EH (cell line): ENCODE data around the gene XRCC5.
A peak's percentile ranks its signal among the peaks of the same experiment; 100 is the strongest.
"Not testable (repeated sequence)": the region's sequence is repeated elsewhere in the genome, so short reads cannot be mapped to it uniquely, and the experiment has no call there.

ENCODE experiments used
- DNase-seq: peaks from one replicate; pipeline ENCODE4 v3.0.0-alpha.2; 2015; ENCODE audit warnings: low read depth

Gene XRCC5

DNA sequence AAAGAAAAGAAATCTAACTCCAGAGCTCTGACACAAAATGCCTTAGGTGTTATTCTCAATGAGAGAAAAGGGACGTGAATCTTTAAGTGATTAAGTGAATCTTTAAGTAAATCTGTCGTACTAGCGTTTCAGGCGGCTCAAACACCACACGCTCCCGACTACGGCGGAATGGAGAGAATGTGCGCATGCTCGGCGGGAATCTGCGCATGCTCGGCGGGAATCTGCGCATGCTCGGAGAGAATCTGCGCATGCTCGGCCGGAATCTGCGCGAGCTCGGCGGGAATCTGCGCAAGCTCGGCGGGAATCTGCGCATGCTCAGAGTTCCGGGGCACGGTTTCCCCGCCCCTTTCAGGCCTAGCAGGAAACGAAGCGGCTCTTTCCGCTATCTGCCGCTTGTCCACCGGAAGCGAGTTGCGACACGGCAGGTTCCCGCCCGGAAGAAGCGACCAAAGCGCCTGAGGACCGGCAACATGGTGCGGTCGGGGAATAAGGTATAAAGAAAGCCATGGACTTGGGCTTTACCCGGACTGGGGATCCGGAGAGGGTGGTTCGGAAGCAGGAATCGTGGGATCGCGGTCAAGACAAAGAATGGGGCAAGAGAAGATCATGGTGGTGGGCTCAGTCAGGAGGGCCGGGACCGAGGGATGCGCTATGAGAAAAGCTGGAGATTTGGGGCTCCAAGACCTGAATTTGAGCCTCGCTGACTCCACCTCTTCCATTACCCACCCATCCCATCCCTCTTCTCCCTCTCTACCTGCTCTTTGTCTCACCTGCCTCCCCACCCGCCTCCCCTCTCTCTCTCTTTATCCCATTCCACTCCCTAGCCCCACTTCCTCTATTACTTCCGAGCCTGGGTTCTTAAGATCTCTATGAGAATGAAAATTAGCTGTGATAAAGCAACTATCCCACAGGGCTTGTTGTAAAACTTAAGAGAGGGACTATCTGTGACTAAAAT, at the start of gene XRCC5:
Gene XRCC5, plus strand, starts transcription at position 382 of the 955 bp plus-strand sequence. Its CDS starts 89 bp downstream, at position 471.
- peak; percentile 97 for DNase-seq

DNA sequence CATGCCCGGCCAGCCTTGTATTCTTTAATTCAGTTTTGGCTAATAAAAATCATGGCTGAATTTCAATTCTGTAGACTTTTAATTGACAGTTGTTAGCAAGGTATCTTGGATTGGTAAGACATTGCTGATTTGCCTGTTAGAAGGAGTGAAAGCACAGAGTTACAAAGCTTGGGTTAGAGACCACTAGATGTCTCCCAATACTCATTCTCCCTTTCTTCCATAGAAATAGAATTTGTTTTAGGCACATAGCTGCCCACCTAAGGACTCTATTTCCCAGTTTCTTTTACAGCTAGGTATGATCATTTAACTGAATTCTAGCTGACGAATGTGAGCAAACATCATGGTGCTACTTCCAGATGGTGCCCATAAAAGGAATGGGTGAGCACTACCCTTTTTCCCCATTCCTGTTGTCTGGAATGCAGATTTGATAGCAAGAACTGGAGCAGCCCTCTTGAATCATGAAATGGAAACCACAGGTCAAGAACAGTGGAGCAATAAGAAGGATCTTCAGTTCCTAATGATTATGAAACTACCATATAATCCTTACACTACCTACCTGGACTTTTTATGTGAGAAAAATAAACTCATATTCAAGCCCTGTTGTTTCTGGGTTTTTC, 45.0 kb upstream of the XRCC5 start:
- peak; percentile 54 for DNase-seq

DNA sequence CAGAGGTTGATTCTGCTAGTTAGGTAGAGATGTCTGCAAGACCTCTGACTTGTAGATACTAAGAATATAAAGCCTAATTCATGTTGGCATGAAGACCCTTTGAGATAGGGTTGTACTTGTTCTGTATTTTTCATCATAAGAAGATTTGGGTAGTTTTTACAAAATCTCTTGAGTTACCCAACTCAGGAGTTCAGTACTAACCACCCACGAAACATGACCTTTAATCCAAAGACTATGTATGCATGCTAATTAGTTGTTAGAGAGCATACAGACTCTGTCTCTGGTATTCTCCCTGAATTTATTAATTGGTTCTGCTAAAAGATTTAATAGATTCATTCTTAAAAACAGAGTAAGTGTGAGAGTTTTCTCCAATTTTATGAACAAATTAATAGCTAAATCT, 44.5 kb upstream of the XRCC5 start:
- DNase-seq, result no peak

DNA sequence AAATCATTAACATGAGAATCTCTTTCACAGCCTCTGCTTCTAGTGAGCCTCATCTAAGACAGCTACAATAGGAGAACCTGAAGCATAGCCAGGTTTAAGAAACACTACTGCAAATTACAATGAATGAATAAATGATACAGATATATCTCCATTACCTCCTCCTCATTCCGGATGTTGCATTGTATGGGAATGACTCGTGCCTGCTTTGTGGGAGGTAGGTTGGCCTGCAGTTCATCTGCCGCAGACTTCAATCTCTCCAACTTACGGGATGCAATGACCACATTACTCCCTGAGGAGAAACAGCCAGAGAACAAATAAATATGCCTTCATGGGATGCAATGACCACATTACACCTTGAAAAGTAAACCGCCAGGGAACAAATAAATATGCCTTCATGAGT, 42.9 kb upstream of the XRCC5 start:
- DNase-seq, result peak; percentile 75

DNA sequence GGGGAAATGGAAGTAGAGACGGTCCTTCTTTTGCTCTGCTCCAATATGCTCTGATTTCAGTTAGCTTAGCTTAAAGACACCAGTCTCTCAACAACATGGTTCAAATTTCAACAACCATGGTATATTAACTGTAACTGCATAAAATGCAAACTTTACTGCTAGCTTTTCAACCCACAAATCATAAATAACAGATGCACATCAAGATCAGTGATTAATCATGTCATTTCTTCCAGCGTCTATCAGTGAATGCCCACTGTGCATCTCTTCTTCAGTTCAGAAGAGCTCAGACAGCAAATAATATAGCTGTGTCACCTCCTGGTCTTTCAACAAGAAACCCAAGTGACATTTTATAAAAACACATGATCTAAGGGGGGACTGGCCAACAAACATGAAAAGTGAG, 40.1 kb upstream of the XRCC5 start:
- DNase-seq, result no peak

DNA sequence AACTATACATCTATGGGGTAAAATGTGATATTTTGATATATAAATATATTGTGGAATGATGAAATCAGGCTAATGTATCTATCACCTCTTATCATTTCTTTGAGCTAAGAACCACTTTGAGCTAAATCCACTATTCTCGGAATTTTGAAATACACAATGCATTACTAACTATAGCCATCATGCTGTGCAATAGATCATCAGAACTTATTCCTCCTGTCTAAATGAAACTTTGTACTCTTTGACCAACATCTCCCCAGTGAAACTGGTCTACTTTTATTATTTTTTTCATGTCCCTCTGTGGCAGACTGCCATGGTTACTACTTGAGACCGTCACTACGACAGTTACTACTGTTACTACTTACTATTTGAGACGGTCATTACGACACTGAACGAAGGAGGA, 39.0 kb upstream of the XRCC5 start:
- DNase-seq, result no peak

DNA sequence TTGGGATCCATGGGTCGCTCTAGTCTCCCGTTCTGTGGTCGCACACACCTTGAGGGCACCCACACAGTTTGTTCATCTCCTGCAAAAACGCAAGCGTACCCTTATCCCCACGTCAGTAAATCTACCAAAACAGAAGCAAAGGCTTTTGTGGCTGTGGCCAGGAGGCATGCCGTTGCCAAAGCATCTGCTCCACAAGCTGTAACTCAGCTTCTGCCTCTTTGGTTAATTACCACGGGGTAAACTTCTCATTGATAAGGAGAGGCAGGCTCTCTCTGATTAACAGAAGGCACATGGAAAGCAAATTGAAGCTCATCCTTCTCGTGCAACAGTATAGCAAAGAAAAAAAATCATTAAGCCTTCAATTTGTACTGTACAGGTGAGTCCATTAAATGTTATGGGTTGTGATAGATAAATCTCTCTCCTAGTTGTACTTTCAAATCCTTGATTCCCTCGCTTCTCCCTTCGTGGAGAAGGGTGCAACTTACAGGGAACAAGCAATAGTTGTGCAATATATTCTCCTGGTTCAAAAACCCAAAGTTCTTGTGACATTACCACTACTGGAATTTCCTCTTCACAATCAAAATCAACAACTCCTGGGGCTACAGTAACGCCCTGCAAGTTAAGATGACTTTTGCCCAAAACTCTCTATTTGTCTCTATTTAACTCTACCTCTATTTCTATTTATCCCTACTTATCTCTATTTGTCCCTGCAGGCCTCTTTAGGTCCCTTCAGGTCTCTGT, 37.9 kb upstream of the XRCC5 start:
- peak; percentile 20 for DNase-seq

- DNase-seq, result no peak
Measured at GRCh38 chr2:216072473-216072872, 36.7 kb upstream of the XRCC5 start.

DNA sequence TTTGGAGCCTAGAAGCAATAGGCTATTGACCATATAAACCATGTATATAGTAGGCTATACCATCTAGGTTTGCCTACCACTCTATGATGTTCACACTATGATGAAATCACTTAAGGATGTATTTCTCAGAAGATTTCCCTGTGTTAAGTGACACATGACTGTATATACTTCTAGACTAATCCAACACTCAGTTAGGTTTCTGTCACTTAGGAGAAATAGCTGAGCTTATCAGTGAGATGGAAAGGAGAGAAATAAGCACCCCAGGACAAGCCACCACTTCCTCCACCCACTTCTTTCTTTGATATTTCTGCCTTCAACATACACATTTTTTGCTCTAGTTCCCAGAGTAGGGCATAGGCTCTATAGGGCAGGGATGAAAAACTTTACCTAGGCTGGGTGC, 35.4 kb upstream of the XRCC5 start:
- no peak for DNase-seq

DNA sequence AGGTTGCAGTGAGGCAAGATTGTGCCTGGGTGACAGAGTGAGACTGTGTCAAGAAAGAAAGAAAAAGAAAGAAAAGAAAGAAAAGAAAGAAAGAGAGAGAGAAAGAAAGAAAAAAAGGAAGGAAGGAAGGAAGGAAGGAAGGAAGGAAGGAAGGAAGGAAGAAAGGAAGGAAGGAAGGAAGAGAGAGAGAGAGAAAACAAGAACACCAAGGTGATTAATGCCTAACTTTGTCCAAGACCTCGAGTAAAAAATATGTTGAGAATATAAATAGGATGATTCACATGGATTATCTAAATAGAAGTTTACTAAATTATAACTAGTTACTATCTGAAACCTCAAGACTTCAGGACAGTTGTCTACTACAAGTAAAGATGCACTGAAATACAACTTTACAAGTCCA, 34.8 kb upstream of the XRCC5 start:
- DNase-seq, result no peak

- DNase-seq, result peak; percentile 24
Measured at GRCh38 chr2:216074794-216075193, 34.4 kb upstream of the XRCC5 start.

DNA sequence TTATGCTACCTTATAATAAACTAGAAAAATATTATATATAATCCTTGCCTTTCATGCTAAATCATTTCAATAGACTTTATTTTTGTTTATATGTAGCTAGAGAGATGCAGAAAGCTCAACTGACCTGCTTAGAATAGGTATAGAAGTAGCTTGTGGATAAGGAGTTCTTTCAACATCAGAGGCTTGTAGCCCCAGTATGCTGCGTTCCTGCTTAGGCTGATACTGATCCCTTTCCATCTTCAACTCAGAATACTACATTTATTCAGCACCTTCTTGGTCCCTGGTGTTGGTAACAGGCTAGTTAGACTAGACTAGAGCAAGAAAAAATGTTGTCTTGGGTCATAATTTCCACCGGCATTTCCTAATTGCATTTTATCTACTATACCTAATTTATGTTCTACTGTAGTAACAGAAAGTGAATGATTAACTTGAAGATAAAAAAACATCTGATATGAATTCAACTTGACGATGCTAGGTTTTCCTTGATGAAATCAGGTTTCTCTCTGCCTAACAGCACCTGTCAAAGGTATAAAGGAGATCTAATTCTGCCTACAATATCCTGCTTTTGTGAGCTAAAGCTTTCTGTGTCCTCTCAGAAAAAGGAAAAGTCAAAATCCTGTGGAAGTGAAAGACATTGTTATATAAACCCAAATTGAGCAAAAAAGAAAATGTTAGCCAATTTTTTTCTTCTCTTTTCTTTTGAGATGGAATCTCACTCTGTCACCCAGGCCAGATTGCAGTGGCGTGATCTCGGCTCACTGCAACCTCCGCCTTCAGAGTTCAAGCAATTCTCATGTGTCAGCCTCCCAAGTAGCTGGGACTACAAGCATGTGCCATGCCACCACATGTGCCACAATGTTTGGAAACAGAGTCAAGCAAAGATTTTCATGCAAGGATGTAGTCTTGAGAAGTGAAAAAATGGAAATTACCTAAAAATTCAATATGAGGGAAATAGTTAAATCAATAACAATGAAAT, 33.4 kb upstream of the XRCC5 start:
- no peak for DNase-seq

DNA sequence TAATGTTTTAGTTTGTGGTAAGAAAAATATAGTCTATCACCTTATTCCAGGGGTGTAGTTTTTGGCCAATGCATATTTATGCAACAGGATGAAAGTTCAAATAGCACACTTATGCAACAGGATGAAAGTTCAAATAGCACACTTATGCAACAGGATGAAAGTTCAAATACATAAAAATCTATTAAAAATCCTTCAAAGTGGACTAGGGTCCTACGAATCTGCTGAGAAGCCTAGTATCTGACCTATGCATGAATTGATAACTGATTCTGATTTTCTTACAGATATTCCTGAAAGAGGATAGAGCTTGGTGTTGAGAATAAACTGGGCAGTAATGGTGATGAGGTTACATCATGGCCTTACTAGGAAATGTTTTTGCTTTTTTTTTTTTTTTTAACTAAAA, 30.4 kb upstream of the XRCC5 start:
- no peak for DNase-seq

GRCh38 chr2:216080048-216080447, 29.1 kb upstream of the XRCC5 start:
- DNase-seq, result not testable (repeated sequence)

DNA sequence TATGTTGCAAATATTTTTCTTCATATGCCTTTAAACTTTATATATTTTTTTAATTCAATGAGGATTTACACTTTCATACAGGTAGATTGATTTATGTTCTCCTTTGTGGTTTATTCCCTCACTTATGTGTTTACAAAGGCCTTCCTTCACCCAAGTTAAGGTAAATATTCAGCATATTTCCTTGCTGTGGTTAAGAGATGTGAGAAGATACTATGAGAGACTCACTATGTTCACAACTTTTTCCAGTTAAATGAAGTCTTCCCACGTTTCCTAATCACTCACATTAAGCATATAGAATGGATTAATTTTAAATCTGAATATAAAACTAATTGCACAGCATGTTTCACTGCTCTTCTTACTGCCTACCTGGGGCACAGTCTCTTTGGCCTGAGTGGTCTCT, 28.1 kb upstream of the XRCC5 start:
- DNase-seq, result no peak

DNA sequence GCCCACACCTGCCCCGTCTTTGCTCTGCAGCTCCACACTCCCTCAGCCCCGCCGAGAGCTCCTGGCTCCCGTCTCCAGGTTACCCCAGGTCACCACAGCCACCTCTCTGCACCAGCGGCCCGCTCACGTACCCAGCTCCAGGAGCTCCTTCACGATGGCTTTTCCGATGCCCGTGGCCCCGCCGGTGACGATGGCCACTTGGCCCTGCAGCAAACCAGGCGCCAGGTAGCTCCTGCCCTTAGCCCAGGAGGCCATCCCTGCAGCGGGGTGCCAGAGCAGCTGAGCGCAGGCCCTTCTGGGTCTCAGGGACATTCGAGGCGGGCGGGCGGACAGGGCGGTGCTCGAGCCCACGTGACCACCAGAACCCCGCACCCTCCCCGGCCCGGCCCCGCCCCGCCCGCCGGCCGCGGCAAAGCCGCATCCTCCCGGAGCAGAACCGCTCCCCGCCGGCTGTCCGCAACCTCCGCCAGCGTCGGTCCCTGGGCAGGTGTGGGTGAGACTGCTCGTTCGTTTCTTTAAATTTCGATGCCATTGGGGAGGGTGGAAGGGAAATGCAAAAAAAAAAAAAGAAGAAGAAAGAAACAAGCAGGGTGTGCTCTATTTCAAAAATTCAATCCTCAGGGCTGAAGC, 27.5 kb upstream of the XRCC5 start, which contains the start of the genes PECR and TMEM169:
Gene PECR, minus strand, starts transcription at position 323 of the 630 bp plus-strand sequence. Its CDS starts 68 bp downstream, at position 255.
Gene TMEM169, plus strand, starts transcription at position 433 of the 630 bp plus-strand sequence. CDS start 14,045 bp downstream, outside the sequence.
- DNase-seq, result peak; percentile 74

DNA sequence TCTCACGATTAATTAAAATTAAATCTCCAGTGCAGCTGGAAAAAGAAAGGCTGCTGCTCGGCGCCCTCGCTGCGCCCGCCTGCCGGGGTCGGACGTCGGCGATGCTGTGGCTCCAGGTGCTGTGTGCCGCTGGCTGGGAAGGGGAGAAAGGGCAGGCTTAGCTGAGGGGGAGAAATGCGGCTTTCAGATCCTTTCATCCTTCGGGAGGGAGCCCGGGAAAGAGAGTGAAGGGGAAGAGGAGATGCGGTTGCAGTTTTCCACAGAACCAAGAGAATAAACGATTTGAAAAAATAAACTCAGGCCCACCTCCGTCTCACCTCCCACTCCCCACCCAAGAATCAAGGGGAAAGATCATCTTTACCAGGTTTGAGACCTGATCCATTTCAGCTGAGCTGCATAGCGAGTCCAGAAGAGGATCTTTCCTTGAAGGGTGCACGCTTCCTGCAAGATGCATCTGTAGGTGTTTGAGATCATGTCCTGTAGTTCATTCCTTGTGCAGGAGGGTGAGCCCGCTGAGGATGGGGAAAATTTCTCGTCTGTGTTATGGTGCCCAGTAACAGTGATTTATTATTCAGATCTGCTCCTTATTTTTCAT, 26.9 kb upstream of the XRCC5 start:
- no peak for DNase-seq

DNA sequence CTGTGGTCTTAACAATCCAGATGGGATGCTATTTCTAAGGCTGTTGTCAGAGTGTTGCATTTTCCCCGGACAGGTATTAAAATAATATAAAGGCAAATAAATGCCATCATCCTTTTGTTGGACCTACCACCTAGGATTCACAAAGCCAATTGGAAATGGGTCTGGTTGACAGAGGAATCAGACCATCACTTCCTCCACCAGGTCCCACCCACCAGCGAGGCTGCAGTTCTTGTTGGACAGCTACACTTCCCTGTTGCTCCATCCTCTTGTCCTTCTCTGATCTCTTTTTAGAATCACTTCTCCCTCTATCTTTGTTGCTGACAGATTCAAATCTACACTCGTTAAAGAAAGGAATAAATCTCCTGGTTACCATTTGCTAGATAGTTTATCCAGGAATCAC, 26.3 kb upstream of the XRCC5 start:
- no peak for DNase-seq

- DNase-seq, result peak; percentile 60
Measured at GRCh38 chr2:216083464-216084281, 25.5 kb upstream of the XRCC5 start.
